ENCODE measurements around the gene ROPN1L. TPM values are rescaled to one million over a fixed set of nuclear protein-coding genes. Genes with fewer than 3 reads are reported as not detected.

The ROPN1L gene
- total RNA-seq, 1 donor from 2014 or later: 0.77 TPM

DNA sequence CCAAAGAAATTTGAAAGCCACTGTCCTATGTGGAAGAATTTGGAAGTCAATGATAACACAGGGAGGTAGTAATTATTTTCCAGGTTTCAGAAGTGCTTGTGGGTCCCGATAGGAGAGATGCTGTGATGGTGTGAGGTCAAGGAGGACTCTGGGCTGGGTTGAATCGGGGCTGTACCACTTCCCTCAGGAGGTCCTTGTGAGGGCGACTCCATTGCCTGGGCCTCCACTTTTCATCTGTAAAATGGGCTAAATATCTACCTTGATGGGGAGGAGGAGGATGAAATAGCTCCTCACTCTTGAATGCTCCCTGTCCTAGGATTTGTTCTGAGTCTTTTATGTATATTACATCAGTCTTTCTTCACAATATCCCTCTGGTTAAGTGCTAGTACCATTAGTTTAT, 59.0 kb downstream of the ROPN1L start:
- peaks cover 2% of the 10 kb centered on the region for H3K27me3 ChIP-seq (ENCODE audit: insufficient read depth, low read length)
- H2AFZ ChIP-seq (ENCODE audit: low read depth, low read length): no peak overlapping the region
- no peak overlapping the region for H3K27ac ChIP-seq (ENCODE audit: low read depth, low read length)
- H3K9me3 ChIP-seq (ENCODE audit: insufficient read depth, low read depth, low read length): no peaks in the 10 kb centered on the region
- TF ChIP-seq EZH2 (IDR thresholded peaks at IDR 0.05; ENCODE audit: insufficient read depth, low read length) (no peak), CTCF (IDR thresholded peaks at IDR 0.05; ENCODE audit: insufficient read depth, low read depth, low read length) (no peak)
- H3K9ac ChIP-seq (ENCODE audit: low read length): no peak overlapping the region
- no peaks in the 10 kb centered on the region for H3K9me3 Mint-ChIP-seq (ENCODE audit: unreplicated experiment)
- DNase-seq (ENCODE audit: low read depth) (no peak), FAIRE-seq (no peak)
- peaks cover 8% of the 10 kb centered on the region for H3K27me3 Mint-ChIP-seq (ENCODE audit: low read depth, unreplicated experiment)
- H3K4me3 Mint-ChIP-seq (ENCODE audit: unreplicated experiment): no peak overlapping the region
- H3K4me2 ChIP-seq (ENCODE audit: low read length): no peak overlapping the region
- H3K79me2 ChIP-seq (ENCODE audit: insufficient read depth, low read length): no peaks in the 10 kb centered on the region
- no peaks in the 10 kb centered on the region for H3K36me3 ChIP-seq (ENCODE audit: insufficient read depth, low read length)
- no peak overlapping the region for H3K27ac Mint-ChIP-seq (ENCODE audit: unreplicated experiment)
- no peak overlapping the region for H3K4me3 ChIP-seq (ENCODE audit: insufficient read depth, low read depth, low read length)
- H3K4me1 Mint-ChIP-seq (ENCODE audit: low read depth, unreplicated experiment): peaks cover 2% of the 10 kb centered on the region
- no peaks in the 10 kb centered on the region for H3K4me1 ChIP-seq (ENCODE audit: insufficient read depth, low read length)
- no peaks in the 10 kb centered on the region for H4K20me1 ChIP-seq (ENCODE audit: insufficient read depth, low read length)
- no peaks in the 10 kb centered on the region for H3K36me3 Mint-ChIP-seq (ENCODE audit: low read depth, unreplicated experiment)

DNA sequence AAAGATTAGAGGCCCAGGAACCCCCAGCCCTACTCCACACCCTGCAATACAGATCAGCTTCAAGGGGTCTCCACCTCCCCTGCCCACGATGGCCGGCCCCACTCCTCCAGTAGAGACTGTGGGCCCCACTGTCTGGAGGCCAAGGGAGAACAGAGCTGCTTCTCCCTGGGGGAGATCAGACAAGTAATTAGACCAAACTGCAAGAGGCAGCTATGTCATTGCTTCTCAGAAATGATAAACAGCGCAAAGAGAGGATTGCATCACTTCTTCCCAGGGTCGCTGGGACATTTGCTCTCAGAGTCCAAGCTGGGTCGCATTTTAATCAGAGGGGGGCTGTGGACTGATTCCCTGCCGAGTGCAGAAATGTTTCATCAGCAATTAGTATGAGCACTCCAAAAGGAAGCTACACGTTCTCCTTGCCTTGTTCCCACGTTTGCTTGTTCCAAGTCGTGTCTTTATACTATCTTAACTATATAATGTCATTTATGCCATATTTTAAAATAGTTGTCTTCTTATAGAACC, 59.9 kb downstream of the ROPN1L start:
- H3K4me3 ChIP-seq (ENCODE audit: insufficient read depth, low read depth, low read length): no peak overlapping the region
- no peaks in the 10 kb centered on the region for H3K36me3 ChIP-seq (ENCODE audit: insufficient read depth, low read length)
- no peak overlapping the region for H2AFZ ChIP-seq (ENCODE audit: low read depth, low read length)
- Mint-ChIP-seq H3K9me3 (ENCODE audit: unreplicated experiment) (no peaks in the 10 kb centered on the region), H3K4me1 (ENCODE audit: low read depth, unreplicated experiment) (peaks cover 2% of the 10 kb centered on the region), H3K4me3 (ENCODE audit: unreplicated experiment) (no peak overlapping the region), H3K36me3 (ENCODE audit: low read depth, unreplicated experiment) (no peaks in the 10 kb centered on the region), H3K27ac (ENCODE audit: unreplicated experiment) (no peak overlapping the region), H3K27me3 (ENCODE audit: low read depth, unreplicated experiment) (peaks cover 8% of the 10 kb centered on the region)
- no peak overlapping the region for H3K4me2 ChIP-seq (ENCODE audit: low read length)
- TF ChIP-seq CTCF (IDR thresholded peaks at IDR 0.05; ENCODE audit: insufficient read depth, low read depth, low read length): no peak
- no peak for TF ChIP-seq EZH2 (IDR thresholded peaks at IDR 0.05; ENCODE audit: insufficient read depth, low read length)
- FAIRE-seq (no peak), DNase-seq (ENCODE audit: low read depth) (no peak)
- no peaks in the 10 kb centered on the region for H3K79me2 ChIP-seq (ENCODE audit: insufficient read depth, low read length)
- H4K20me1 ChIP-seq (ENCODE audit: insufficient read depth, low read length): no peaks in the 10 kb centered on the region
- peaks cover 2% of the 10 kb centered on the region for H3K27me3 ChIP-seq (ENCODE audit: insufficient read depth, low read length)
- no peaks in the 10 kb centered on the region for H3K4me1 ChIP-seq (ENCODE audit: insufficient read depth, low read length)
- no peak overlapping the region for H3K9ac ChIP-seq (ENCODE audit: low read length)
- H3K27ac ChIP-seq (ENCODE audit: low read depth, low read length): no peak overlapping the region
- no peaks in the 10 kb centered on the region for H3K9me3 ChIP-seq (ENCODE audit: insufficient read depth, low read depth, low read length)

- H3K36me3 Mint-ChIP-seq (ENCODE audit: low read depth, unreplicated experiment): no peaks in the 10 kb centered on the region
- DNase-seq (ENCODE audit: low read depth): no peak
- H3K9me3 Mint-ChIP-seq (ENCODE audit: unreplicated experiment): no peaks in the 10 kb centered on the region
- peaks cover 2% of the 10 kb centered on the region for H3K4me1 Mint-ChIP-seq (ENCODE audit: low read depth, unreplicated experiment)
- TF ChIP-seq EZH2 (IDR thresholded peaks at IDR 0.05; ENCODE audit: insufficient read depth, low read length) (no peak), CTCF (IDR thresholded peaks at IDR 0.05; ENCODE audit: insufficient read depth, low read depth, low read length) (no peak)
- no peaks in the 10 kb centered on the region for H3K79me2 ChIP-seq (ENCODE audit: insufficient read depth, low read length)
- no peak for FAIRE-seq
- H3K36me3 ChIP-seq (ENCODE audit: insufficient read depth, low read length): no peaks in the 10 kb centered on the region
- H3K27me3 ChIP-seq (ENCODE audit: insufficient read depth, low read length): peaks cover 2% of the 10 kb centered on the region
- no peak overlapping the region for H3K27ac ChIP-seq (ENCODE audit: low read depth, low read length)
- H3K4me1 ChIP-seq (ENCODE audit: insufficient read depth, low read length): no peaks in the 10 kb centered on the region
- H3K27ac Mint-ChIP-seq (ENCODE audit: unreplicated experiment): no peak overlapping the region
- H3K4me3 ChIP-seq (ENCODE audit: insufficient read depth, low read depth, low read length): no peak overlapping the region
- peaks cover 8% of the 10 kb centered on the region for H3K27me3 Mint-ChIP-seq (ENCODE audit: low read depth, unreplicated experiment)
- H3K9ac ChIP-seq (ENCODE audit: low read length): no peak overlapping the region
- no peak overlapping the region for H2AFZ ChIP-seq (ENCODE audit: low read depth, low read length)
- no peak overlapping the region for H3K4me2 ChIP-seq (ENCODE audit: low read length)
- no peaks in the 10 kb centered on the region for H3K9me3 ChIP-seq (ENCODE audit: insufficient read depth, low read depth, low read length)
- H4K20me1 ChIP-seq (ENCODE audit: insufficient read depth, low read length): no peaks in the 10 kb centered on the region
- no peak overlapping the region for H3K4me3 Mint-ChIP-seq (ENCODE audit: unreplicated experiment)
These were observed 60.5 kb downstream of the ROPN1L start for GRCh38 chr5:10502130-10502529.
